Gastroesophageal sphincter (tissue), 3 donors: ENCODE data around the gene PSEN2.

Experiments
- CTCF ChIP-seq, 4 experiments: fragments of 200-600 bp in 2 of 4; fragments of 450-650 bp in 2 of 4; sonication (generic) in 1 of 4; IDR thresholded peaks; one replicate each; pipeline ENCODE4 v1.5.1; 2017 to 2019; ENCODE audit warnings: antibody characterized with exemption in 4 of 4, mild to moderate bottlenecking in 2 of 4, moderate library complexity in 2 of 4
- EP300 ChIP-seq: sonication (generic); formaldehyde crosslinking; IDR thresholded peaks from one replicate; pipeline ENCODE4 v1.6.1; 2017; ENCODE audit warnings: antibody characterized with exemption, mild to moderate bottlenecking
- POLR2A ChIP-seq, 2 donors: fragments of 450-650 bp; IDR thresholded peaks; one replicate each; pipeline ENCODE4 v1.6.1; 2017; ENCODE audit warnings: antibody characterized with exemption in 2 of 2, mild to moderate bottlenecking in 2 of 2, moderate library complexity in 1 of 2

- TF ChIP-seq CTCF (IDR thresholded peaks at IDR 0.05), result no peak
- no peak for TF ChIP-seq EP300
- TF ChIP-seq POLR2A (IDR thresholded peaks at IDR 0.05), result no peak
These were observed 68.6 kb downstream of the PSEN2 start for GRCh38 chr1:226938903-226939437.
